Effector memory CD8-positive, alpha-beta T cell (primary cell): ENCODE data around the gene LILRA1.
"Not testable (repeated sequence)": the region's sequence is repeated elsewhere in the genome, so short reads cannot be mapped to it uniquely, and the experiment has no call there.

Experiments used
- ATAC-seq: fragments of 150-1000 bp; cut with Tn5 transposase; replicated peaks from 2 replicates; pipeline ENCODE4 v1.10.0; 2021; ENCODE audit warnings: mild to moderate bottlenecking, moderate library complexity
- DNase-seq, 3 experiments: peaks; one replicate each; pipeline ENCODE4 v3.0.0; 2021
- H3K27ac Mint-ChIP-seq, 2 donors: one replicate each; pipeline ENCODE4 v1.8.0; 2022; ENCODE audit warnings: mild to moderate bottlenecking in 2 of 2, mixed read lengths in 2 of 2, moderate library complexity in 2 of 2
- H3K27me3 Mint-ChIP-seq, 2 donors: one replicate each; pipeline ENCODE4 v1.8.0; 2022; ENCODE audit warnings: mixed read lengths in 2 of 2
- H3K36me3 Mint-ChIP-seq: one replicate; pipeline ENCODE4 v1.8.0; 2022; ENCODE audit warnings: mild to moderate bottlenecking, moderate library complexity, mixed read lengths; ENCODE audit not compliant: insufficient read depth
- H3K4me1 Mint-ChIP-seq, 2 donors: one replicate each; pipeline ENCODE4 v1.8.0; 2022; ENCODE audit warnings: low read depth in 2 of 2, mixed read lengths in 2 of 2
- H3K4me3 Mint-ChIP-seq, 2 donors: one replicate each; pipeline ENCODE4 v1.8.0; 2022; ENCODE audit warnings: mild to moderate bottlenecking in 2 of 2, mixed read lengths in 2 of 2, moderate library complexity in 2 of 2
- H3K9me3 Mint-ChIP-seq, 2 donors: one replicate each; pipeline ENCODE4 v1.8.0; 2022; ENCODE audit warnings: mixed read lengths in 2 of 2

The LILRA1 gene

GRCh38 chr19:54636081-54636480, 42.6 kb downstream of the LILRA1 start:
- not testable (repeated sequence) for H3K4me1 Mint-ChIP-seq, ATAC-seq, H3K36me3 Mint-ChIP-seq, DNase-seq, H3K9me3 Mint-ChIP-seq, H3K4me3 Mint-ChIP-seq, H3K27ac Mint-ChIP-seq
- peaks cover 6 to 40% of the 10 kb centered on the region in 2 donors for H3K27me3 Mint-ChIP-seq

- DNase-seq = no peak
- Mint-ChIP-seq H3K9me3 (no peaks in the 10 kb centered on the region), H3K4me1 (no peaks in the 10 kb centered on the region), H3K36me3 (peaks cover 4% of the 10 kb centered on the region), H3K27me3 (peaks cover 16 to 30% of the 10 kb centered on the region in 2 donors), H3K4me3 (no peak overlapping the region), H3K27ac (no peak overlapping the region)
- no peak for ATAC-seq
Observed at GRCh38 chr19:54638683-54639082, 45.3 kb downstream of the LILRA1 start.

- not testable (repeated sequence) for H3K4me3 Mint-ChIP-seq, ATAC-seq, DNase-seq, H3K36me3 Mint-ChIP-seq, H3K27ac Mint-ChIP-seq, H3K4me1 Mint-ChIP-seq, H3K9me3 Mint-ChIP-seq
- peaks cover 29% of the 10 kb centered on the region in 2 donors for H3K27me3 Mint-ChIP-seq
Observed at GRCh38 chr19:54642953-54643352, 49.5 kb downstream of the LILRA1 start.

GRCh38 chr19:54643583-54643982, 50.2 kb downstream of the LILRA1 start:
- H3K4me3 Mint-ChIP-seq, H3K9me3 Mint-ChIP-seq, H3K27ac Mint-ChIP-seq, ATAC-seq, H3K36me3 Mint-ChIP-seq, H3K4me1 Mint-ChIP-seq, DNase-seq: not testable (repeated sequence)
- peaks cover 35 to 36% of the 10 kb centered on the region in 2 donors for H3K27me3 Mint-ChIP-seq

GRCh38 chr19:54644056-54644455, 50.6 kb downstream of the LILRA1 start:
- no peak overlapping the region for H3K4me3 Mint-ChIP-seq
- ATAC-seq = no peak

GRCh38 chr19:54646331-54646841, 53.0 kb downstream of the LILRA1 start:
- H3K27me3 Mint-ChIP-seq = peaks cover 27 to 39% of the 10 kb centered on the region in 2 donors
- no peaks in the 10 kb centered on the region for H3K9me3 Mint-ChIP-seq
- ATAC-seq (no peak), DNase-seq (no peak)
- H3K4me3 Mint-ChIP-seq = no peak overlapping the region
- H3K36me3 Mint-ChIP-seq = no peaks in the 10 kb centered on the region
- H3K27ac Mint-ChIP-seq = no peak overlapping the region
- no peaks in the 10 kb centered on the region for H3K4me1 Mint-ChIP-seq

More at GRCh38 chr19:54644056-54644455, 50.6 kb downstream of the LILRA1 start:
- Mint-ChIP-seq H3K27ac (no peak overlapping the region), H3K36me3 (no peaks in the 10 kb centered on the region), H3K9me3 (no peaks in the 10 kb centered on the region), H3K4me1 (no peaks in the 10 kb centered on the region), H3K27me3 (peaks cover 35 to 39% of the 10 kb centered on the region in 2 donors)
- DNase-seq = no peak

GRCh38 chr19:54648129-54648528, 54.7 kb downstream of the LILRA1 start:
- no peak for DNase-seq
- H3K36me3 Mint-ChIP-seq = no peaks in the 10 kb centered on the region
- no peaks in the 10 kb centered on the region for H3K9me3 Mint-ChIP-seq
- no peak overlapping the region for H3K27ac Mint-ChIP-seq
- no peak for ATAC-seq
- H3K27me3 Mint-ChIP-seq = peaks cover 22 to 40% of the 10 kb centered on the region in 2 donors
- no peak overlapping the region for H3K4me3 Mint-ChIP-seq
- H3K4me1 Mint-ChIP-seq = no peaks in the 10 kb centered on the region

- no peaks in the 10 kb centered on the region for H3K4me1 Mint-ChIP-seq
- no peaks in the 10 kb centered on the region for H3K36me3 Mint-ChIP-seq
- H3K27me3 Mint-ChIP-seq = peaks cover 9 to 32% of the 10 kb centered on the region in 2 donors
- H3K9me3 Mint-ChIP-seq = no peaks in the 10 kb centered on the region
- ATAC-seq = no peak
- no peak overlapping the region for H3K4me3 Mint-ChIP-seq
- DNase-seq = no peak
- H3K27ac Mint-ChIP-seq = no peak overlapping the region
Observed at GRCh38 chr19:54650108-54650655, 56.8 kb downstream of the LILRA1 start.
